B cell (primary cell): ENCODE results near the gene IRAK1. TPM values are rescaled to one million over a fixed set of nuclear protein-coding genes. Genes with fewer than 3 reads are reported as not detected.

Source experiments
- ATAC-seq: fragments of 200-7000 bp; cut with Tn5 transposase; one replicate; pipeline ENCODE4 v1.10.0; 2021; ENCODE audit warnings: low read depth, mild to moderate bottlenecking, moderate number of reproducible peaks, moderate library complexity
- CTCF ChIA-PET: fragments of 350-600 bp; sonication (Branson Sonifier 250); formaldehyde crosslinking; loops from one replicate; lab custom pipeline; 2021; ENCODE audit warnings: antibody characterized with exemption, inconsistent platforms; lab: Charles Lee
- POLR2A ChIA-PET: fragments of 350-600 bp; sonication (Branson Sonifier 250); formaldehyde crosslinking; loops from one replicate; lab custom pipeline; 2021; ENCODE audit warnings: antibody characterized with exemption; lab: Charles Lee
- DNase-seq: peaks from one replicate; pipeline ENCODE4 v3.0.0; 2013
- H2AFZ ChIP-seq: 2 replicates; pipeline ENCODE4 v1.6.1; 2012; ENCODE audit warnings: mild to moderate bottlenecking, low read depth, low read length; ENCODE audit not compliant: insufficient read depth, poor library complexity, severe bottlenecking
- H3K27ac ChIP-seq, 2 donors: 1 replicate in 1 of 2; 2 replicates in 1 of 2; pipeline ENCODE4 v1.5.1; 2012 to 2013; ENCODE audit warnings: low read length in 2 of 2, mild to moderate bottlenecking in 2 of 2, moderate library complexity in 1 of 2
- H3K27me3 ChIP-seq, 4 experiments: fragments of 200-600 bp in 1 of 4; sonication (generic) in 1 of 4; replicated peaks in 1 of 4; 1 replicate in 2 of 4; 2 replicates in 2 of 4; pipeline versions ENCODE4 v1.6.1 to v1.7.0; 2013 to 2016; ENCODE audit warnings: low read length in 3 of 4, mild to moderate bottlenecking in 2 of 4, mixed read lengths in 1 of 4, moderate library complexity in 1 of 4; ENCODE audit not compliant: insufficient read depth in 4 of 4, control insufficient read depth in 3 of 4; ENCODE audit errors: control extremely low read depth in 1 of 4
- H3K36me3 ChIP-seq, 2 experiments: replicated peaks in 1 of 2; 1 replicate in 1 of 2; 2 replicates in 1 of 2; pipeline versions ENCODE4 v1.6.1 to v1.7.1; 2013; ENCODE audit warnings: low read length in 1 of 2; ENCODE audit not compliant: insufficient read depth in 2 of 2, control insufficient read depth in 1 of 2; ENCODE audit errors: control extremely low read depth in 1 of 2, extremely low read depth in 1 of 2
- H3K4me1 ChIP-seq, 2 donors: fragments of 200-600 bp in 1 of 2; sonication (generic) in 1 of 2; 1 replicate in 1 of 2; 2 replicates in 1 of 2; pipeline versions ENCODE4 v1.5.1 to v1.6.1; 2013 to 2017; ENCODE audit warnings: low read length in 2 of 2; ENCODE audit not compliant: control insufficient read depth in 2 of 2, insufficient read depth in 2 of 2
- H3K4me2 ChIP-seq: replicated peaks from 2 replicates; pipeline ENCODE3; 2012; ENCODE audit warnings: mild to moderate bottlenecking, low read depth, low read length; ENCODE audit not compliant: poor library complexity, severe bottlenecking
- H3K4me3 ChIP-seq, 5 experiments: fragments of 200-600 bp in 1 of 5; sonication (generic) in 1 of 5; 1 replicate in 3 of 5; 2 replicates in 2 of 5; pipeline versions ENCODE4 v1.5.1 to v1.7.0; 2011 to 2016; ENCODE audit warnings: low read length in 4 of 5, mild to moderate bottlenecking in 4 of 5, low read depth in 2 of 5, control low read depth in 1 of 5, moderate library complexity in 1 of 5; ENCODE audit not compliant: insufficient read depth in 1 of 5; ENCODE audit errors: control extremely low read depth in 1 of 5, extremely low read depth in 1 of 5
- H3K79me2 ChIP-seq: fragments of 200-600 bp; sonication (generic); one replicate; pipeline ENCODE4 v1.6.0; 2016; ENCODE audit warnings: low read length; ENCODE audit not compliant: control insufficient read depth, insufficient read depth
- H3K9ac ChIP-seq: fragments of 200-600 bp; sonication (generic); 2 replicates; pipeline ENCODE4 v1.6.1; 2017; ENCODE audit warnings: mild to moderate bottlenecking, low read length, moderate library complexity
- H3K9me3 ChIP-seq, 3 donors: one replicate each; pipeline versions ENCODE4 v1.6.1 to v1.7.1; 2013; ENCODE audit warnings: low read length in 2 of 3; ENCODE audit not compliant: control insufficient read depth in 2 of 3, insufficient read depth in 1 of 3; ENCODE audit errors: control extremely low read depth in 1 of 3
- H4K20me1 ChIP-seq: 2 replicates; pipeline ENCODE4 v1.6.0; 2012; ENCODE audit warnings: mild to moderate bottlenecking, low read length; ENCODE audit not compliant: insufficient read depth, control insufficient read depth, poor library complexity, severe bottlenecking
- H3K27ac Mint-ChIP-seq: one replicate; pipeline ENCODE4 v1.8.0; 2021; ENCODE audit warnings: mixed read lengths
- H3K27me3 Mint-ChIP-seq: one replicate; pipeline ENCODE4 v1.8.0; 2021; ENCODE audit warnings: mixed read lengths
- H3K4me1 Mint-ChIP-seq: one replicate; pipeline ENCODE4 v1.8.0; 2021; ENCODE audit warnings: mixed read lengths
- H3K4me3 Mint-ChIP-seq: one replicate; pipeline ENCODE4 v1.8.0; 2021; ENCODE audit warnings: mixed read lengths
- H3K9me3 Mint-ChIP-seq: one replicate; pipeline ENCODE4 v1.8.0; 2022; ENCODE audit warnings: mixed read lengths; ENCODE audit not compliant: insufficient read depth
- CTCF ChIP-seq: fragments of 200-600 bp; IDR thresholded peaks from one replicate; pipeline ENCODE4 v1.8.0; 2022; ENCODE audit warnings: antibody characterized with exemption, mild to moderate bottlenecking
- EZH2 ChIP-seq: IDR thresholded peaks from 2 replicates; pipeline ENCODE4 v1.6.1; 2012; ENCODE audit warnings: borderline replicate concordance, low read depth, mild to moderate bottlenecking, moderate library complexity, low read length; ENCODE audit not compliant: insufficient read depth, poor library complexity, severe bottlenecking
- WGBS: methylation state at CpG from one replicate; pipeline ENCODE4 v1.1.5; 2013; ENCODE audit warnings: missing lambda C conversion rate; ENCODE audit not compliant: insufficient coverage; 5-methylcytosine and 5-hydroxymethylcytosine counted together
- intact Hi-C: fragments of 100-400 bp; cut with micrococcal nuclease; formaldehyde crosslinking; loops from one replicate; pipeline ENCODE4 v1.10.0; 2022
- polyA plus RNA-seq: library from polyadenylated mRNA; depleted of rRNA; stranded (reverse); fragments of >200 nt; gene quantifications from 2 replicates; pipeline ENCODE4 v1.2.3, GENCODE V29; 2012
- total RNA-seq, 2 donors: library from RNA; stranded (reverse); fragments of 120-200 nt in 1 of 2; gene quantifications; 1 replicate in 1 of 2; 2 replicates in 1 of 2; pipeline versions ENCODE4 v1.2.3 to v1.2.4, GENCODE V29; 2013 to 2022

IRAK1 gene
- total and polyA plus RNA-seq, 2 donors (not counting 1 experiment from before 2014, with no cell fraction given), result 112 to 118 TPM

- no peak overlapping the region for H2AFZ ChIP-seq
- H3K4me2 ChIP-seq, result no peak overlapping the region
- Mint-ChIP-seq H3K4me1 (peaks cover 14% of the 10 kb centered on the region), H3K4me3 (no peak overlapping the region), H3K27ac (peak overlapping the region; percentile 46), H3K27me3 (no peaks in the 10 kb centered on the region), H3K9me3 (no peaks in the 10 kb centered on the region)
- 94% methylated on average over 2 of the region's 5 CpGs for WGBS
- no peaks in the 10 kb centered on the region for H3K27me3 ChIP-seq
- no peaks in the 10 kb centered on the region for H4K20me1 ChIP-seq
- DNase-seq (no peak), ATAC-seq (no peak)
- H3K9me3 ChIP-seq, result no peaks in the 10 kb centered on the region
- peaks cover 0 to 15% of the 10 kb centered on the region in 2 experiments for H3K36me3 ChIP-seq
- peaks cover 24% of the 10 kb centered on the region for H3K79me2 ChIP-seq
- intact Hi-C loops, result no loop called here
- no peak overlapping the region for H3K27ac ChIP-seq
- no peak overlapping the region for H3K9ac ChIP-seq
- H3K4me1 ChIP-seq, result peaks cover 6 to 21% of the 10 kb centered on the region in 2 donors
- TF ChIP-seq EZH2, result no peak
- POLR2A ChIA-PET, result no interaction called here
- H3K4me3 ChIP-seq, result no peak overlapping the region
- CTCF ChIA-PET, result interaction anchor here (1.5 kb wide), 1 partner anchor 9 kb away, joined by 5 read pairs; no protein-coding TSS in a partner anchor
Observed at GRCh38 chrX:154022108-154022507, 2.4 kb upstream of the IRAK1 start.

- H4K20me1 ChIP-seq, result no peaks in the 10 kb centered on the region
- ATAC-seq (no peak), DNase-seq (no peak)
- H3K9me3 Mint-ChIP-seq, result no peaks in the 10 kb centered on the region
- H3K27me3 Mint-ChIP-seq, result no peaks in the 10 kb centered on the region
- H3K27ac Mint-ChIP-seq, result peak overlapping the region; percentile 26
- no peak overlapping the region for H2AFZ ChIP-seq
- 38% methylated on average over 5 of the region's 11 CpGs for WGBS
- peaks cover 14% of the 10 kb centered on the region for H3K4me1 Mint-ChIP-seq
- peaks cover 24% of the 10 kb centered on the region for H3K79me2 ChIP-seq
- no peak overlapping the region for H3K4me3 ChIP-seq
- TF ChIP-seq CTCF (no peak), EZH2 (no peak)
- no peaks in the 10 kb centered on the region for H3K27me3 ChIP-seq
- intact Hi-C loops, result no loop called here
- ChIA-PET CTCF (interaction anchor here (0.6 to 1.8 kb wide), 5 partner anchors 18 to 116 kb away, joined by 3 to 5 read pairs (median 4); no protein-coding TSS in a partner anchor), POLR2A (interaction anchor here (1.5 kb wide), 1 partner anchor 50 kb away, joined by 11 read pairs; the partner anchor contains the start of gene HCFC1)
- no peak overlapping the region for H3K4me3 Mint-ChIP-seq
- no peaks in the 10 kb centered on the region for H3K9me3 ChIP-seq
- peak overlapping the region; percentile 81 for H3K4me2 ChIP-seq
- H3K36me3 ChIP-seq, result peaks cover 0 to 20% of the 10 kb centered on the region in 2 experiments
- H3K27ac ChIP-seq, result peak overlapping the region in 1 of 2 donors; percentile 74
- H3K4me1 ChIP-seq, result peaks cover 6 to 21% of the 10 kb centered on the region in 2 donors
- H3K9ac ChIP-seq, result no peak overlapping the region
Observed at GRCh38 chrX:154021131-154021611, 1.5 kb upstream of the IRAK1 start.
